ENCODE results near the gene MYB.

The MYB gene

GRCh38 chr6:135251498-135252441 lies 70.7 kb downstream of the MYB start:
- ATAC-seq (no peak), DNase-seq (no peak)

- ATAC-seq = no peak
- no peak for DNase-seq
These were observed 73.4 kb downstream of the MYB start for GRCh38 chr6:135254471-135254870.

- no peak for ATAC-seq
These were observed 75.8 kb downstream of the MYB start for GRCh38 chr6:135256866-135257265.

GRCh38 chr6:135257631-135258405 lies 76.7 kb downstream of the MYB start:
- no peak for ATAC-seq
- DNase-seq = no peak

More at GRCh38 chr6:135256866-135257265, 75.8 kb downstream of the MYB start:
- no peak for DNase-seq

GRCh38 chr6:135258970-135259369 lies 77.9 kb downstream of the MYB start:
- ATAC-seq (no peak), DNase-seq (no peak)

- no peak for DNase-seq
- no peak for ATAC-seq
These were observed 79.5 kb downstream of the MYB start for GRCh38 chr6:135260612-135261011.

- no peak for ATAC-seq
These were observed 81.0 kb downstream of the MYB start for GRCh38 chr6:135261872-135262725.

GRCh38 chr6:135265278-135265677 lies 84.2 kb downstream of the MYB start:
- DNase-seq (no peak), ATAC-seq (no peak)

More at GRCh38 chr6:135261872-135262725, 81.0 kb downstream of the MYB start:
- DNase-seq = no peak

GRCh38 chr6:135266675-135267074 lies 85.6 kb downstream of the MYB start:
- DNase-seq (no peak), ATAC-seq (no peak)

- ATAC-seq = no peak
- DNase-seq = no peak
These were observed 86.0 kb downstream of the MYB start for GRCh38 chr6:135267085-135267484.

GRCh38 chr6:135268263-135268662 lies 87.2 kb downstream of the MYB start:
- no peak for DNase-seq

GRCh38 chr6:135268740-135269139 lies 87.6 kb downstream of the MYB start:
- no peak for ATAC-seq
- DNase-seq = no peak

More at GRCh38 chr6:135268263-135268662, 87.2 kb downstream of the MYB start:
- no peak for ATAC-seq

All from stimulated activated naive CD8-positive, alpha-beta T cell treated with anti-CD3 and anti-CD28 coated beads, Interleukin-15, Interleukin-2, amounts not matched to agents 100 U/mL and 50 U/mL, for 24 hours (primary cell).